ENCODE data around the gene PNPLA4.

Gene PNPLA4

GRCh38 chrX:7927259-7928167, at the start of gene PNPLA4:
Gene PNPLA4, minus strand, starts transcription at chrX:7927413. Its CDS starts 1,294 bp downstream, at chrX:7926119.
- Histone ChIP-seq H3K4me3 (peak within 1 kb of the TSS; percentile 69), H3K27ac (peak within 1 kb of the TSS; percentile 54 to 62)
- peak; percentile 76 for DNase-seq (ENCODE audit: low spot score)
- TF ChIP-seq, protein P1, sequence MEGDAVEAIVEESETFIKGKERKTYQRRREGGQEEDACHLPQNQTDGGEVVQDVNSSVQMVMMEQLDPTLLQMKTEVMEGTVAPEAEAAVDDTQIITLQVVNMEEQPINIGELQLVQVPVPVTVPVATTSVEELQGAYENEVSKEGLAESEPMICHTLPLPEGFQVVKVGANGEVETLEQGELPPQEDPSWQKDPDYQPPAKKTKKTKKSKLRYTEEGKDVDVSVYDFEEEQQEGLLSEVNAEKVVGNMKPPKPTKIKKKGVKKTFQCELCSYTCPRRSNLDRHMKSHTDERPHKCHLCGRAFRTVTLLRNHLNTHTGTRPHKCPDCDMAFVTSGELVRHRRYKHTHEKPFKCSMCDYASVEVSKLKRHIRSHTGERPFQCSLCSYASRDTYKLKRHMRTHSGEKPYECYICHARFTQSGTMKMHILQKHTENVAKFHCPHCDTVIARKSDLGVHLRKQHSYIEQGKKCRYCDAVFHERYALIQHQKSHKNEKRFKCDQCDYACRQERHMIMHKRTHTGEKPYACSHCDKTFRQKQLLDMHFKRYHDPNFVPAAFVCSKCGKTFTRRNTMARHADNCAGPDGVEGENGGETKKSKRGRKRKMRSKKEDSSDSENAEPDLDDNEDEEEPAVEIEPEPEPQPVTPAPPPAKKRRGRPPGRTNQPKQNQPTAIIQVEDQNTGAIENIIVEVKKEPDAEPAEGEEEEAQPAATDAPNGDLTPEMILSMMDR (IDR thresholded peaks at IDR 0.05): no peak

DNA sequence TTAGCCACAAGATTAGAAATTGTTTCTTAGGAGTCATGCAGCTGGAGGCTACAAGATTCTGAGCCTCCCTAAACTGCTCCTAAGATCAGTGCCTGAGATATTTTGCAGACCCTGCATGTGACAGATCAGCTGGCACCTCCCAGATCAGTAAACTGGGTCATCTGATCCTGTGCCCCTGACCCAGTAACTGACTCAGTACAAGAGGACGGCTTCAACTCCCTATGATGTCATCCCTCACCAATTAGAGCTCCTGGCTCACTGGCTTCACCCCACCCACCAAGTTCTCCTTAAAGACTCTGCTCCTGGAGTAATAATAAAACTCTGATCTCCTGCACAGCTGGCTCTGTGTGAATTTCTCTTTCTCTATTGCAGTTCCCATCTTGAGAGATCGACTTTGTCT, 45.4 kb upstream of the PNPLA4 start:
- Histone ChIP-seq H3K27ac (no peak overlapping the region), H3K4me3 (no peak overlapping the region)
- DNase-seq (ENCODE audit: low spot score): no peak
- TF ChIP-seq, protein P1 (IDR thresholded peaks at IDR 0.05): no peak

DNA sequence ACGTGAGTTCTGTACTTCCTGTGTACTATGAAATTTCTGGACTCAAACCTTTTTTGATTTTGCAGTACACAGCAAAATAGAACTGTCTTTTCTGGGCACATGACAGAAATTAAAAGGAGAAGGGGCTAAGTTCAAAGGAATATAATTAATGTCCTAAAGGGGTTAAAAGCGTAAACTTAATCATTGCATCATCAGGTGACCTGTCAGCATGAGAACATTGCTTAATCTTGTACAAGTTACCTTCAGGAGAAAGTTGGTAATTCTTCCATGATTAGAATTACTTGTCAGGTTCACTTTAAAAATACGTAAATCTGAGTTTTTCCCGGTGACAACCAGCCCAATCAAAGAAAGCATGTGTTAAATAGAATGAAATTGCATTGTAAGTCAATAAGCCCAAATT, 43.2 kb upstream of the PNPLA4 start:
- no peak for DNase-seq (ENCODE audit: low spot score)
- H3K27ac ChIP-seq: no peak overlapping the region
- no peak overlapping the region for H3K4me3 ChIP-seq
- TF ChIP-seq, protein P1 (IDR thresholded peaks at IDR 0.05): no peak

DNA sequence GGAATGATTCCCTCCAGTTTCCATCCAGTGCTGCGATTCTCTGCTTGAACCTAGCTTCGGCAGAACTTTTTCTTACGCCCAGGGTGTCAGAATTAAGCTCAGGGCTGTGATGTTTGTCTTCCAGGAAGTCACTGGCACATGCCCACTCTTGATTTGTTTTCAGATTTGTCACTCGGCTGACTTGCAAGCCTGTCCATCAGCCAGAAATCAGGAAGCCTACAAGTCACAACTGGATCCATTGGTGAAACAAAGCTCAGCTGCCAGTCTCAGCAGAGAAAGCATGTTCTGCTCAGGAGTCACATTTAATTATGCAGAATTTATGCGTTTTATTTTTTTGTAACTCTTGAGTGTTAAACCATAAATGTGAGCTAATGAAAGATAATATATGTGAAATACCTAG, 38.2 kb upstream of the PNPLA4 start:
- no peak overlapping the region for H3K27ac ChIP-seq
- TF ChIP-seq, protein P1 (IDR thresholded peaks at IDR 0.05): no peak
- DNase-seq (ENCODE audit: low spot score): no peak
- no peak overlapping the region for H3K4me3 ChIP-seq

DNA sequence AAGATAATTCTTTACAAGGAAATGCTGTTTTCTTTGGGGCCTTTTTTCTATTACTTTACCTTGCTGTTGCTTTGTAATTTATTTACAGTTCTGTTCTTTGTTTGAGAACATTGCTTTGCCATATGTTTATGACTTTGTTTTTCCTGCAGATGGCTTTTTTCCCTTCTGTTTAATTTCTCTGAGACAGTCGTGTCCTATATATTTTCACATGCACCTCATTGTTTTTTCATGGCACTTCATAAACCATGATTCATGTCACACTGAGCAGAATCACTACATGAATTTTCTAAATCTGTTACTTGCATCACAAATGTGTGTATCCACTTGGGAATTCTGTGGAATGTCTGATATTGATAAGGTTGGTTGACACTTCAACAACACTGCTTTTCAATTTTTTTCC, 33.0 kb upstream of the PNPLA4 start:
- H3K27ac ChIP-seq: no peak overlapping the region
- TF ChIP-seq, protein P1 (IDR thresholded peaks at IDR 0.05): no peak
- no peak overlapping the region for H3K4me3 ChIP-seq
- DNase-seq (ENCODE audit: low spot score): no peak

DNA sequence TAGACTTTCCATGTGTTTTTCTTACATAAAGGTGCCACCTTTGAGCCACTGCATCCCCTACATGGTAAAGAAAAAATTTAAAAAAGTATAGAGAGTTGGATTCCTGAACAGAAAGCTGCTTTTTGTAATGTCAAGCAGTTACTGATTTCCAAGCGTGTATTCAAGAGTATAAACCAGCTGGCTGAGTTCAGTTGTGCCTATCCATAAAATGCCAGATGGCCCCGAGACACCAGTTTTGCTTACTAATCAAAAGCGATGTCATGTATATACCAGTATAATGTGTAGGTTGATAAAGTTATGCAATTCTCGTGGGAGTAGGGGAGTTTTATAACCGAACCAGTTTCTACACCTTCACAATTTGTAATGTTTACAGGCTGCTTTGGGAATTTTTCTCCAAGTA, 26.2 kb upstream of the PNPLA4 start:
- no peak for DNase-seq (ENCODE audit: low spot score)
- Histone ChIP-seq H3K4me3 (no peak overlapping the region), H3K27ac (no peak overlapping the region)
- TF ChIP-seq, protein P1 (IDR thresholded peaks at IDR 0.05): no peak

DNA sequence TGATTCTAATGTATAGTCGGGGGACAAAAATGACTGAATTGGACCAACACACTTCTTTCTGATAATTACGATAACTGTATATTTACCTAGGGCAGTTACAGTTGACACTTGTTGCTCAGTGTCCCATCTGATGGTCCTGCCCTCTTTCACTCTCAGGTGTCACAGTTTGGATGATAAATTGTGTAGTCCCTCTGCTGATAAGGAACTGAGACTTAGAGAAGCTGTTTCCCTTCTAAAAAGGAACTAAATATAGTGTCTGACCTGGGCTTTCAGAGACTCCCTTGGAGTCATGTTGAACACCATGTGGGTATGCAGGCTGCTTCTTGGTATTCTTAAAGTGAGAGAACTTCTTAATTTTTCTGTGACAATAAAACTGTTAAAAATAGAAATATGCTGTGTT, 23.7 kb upstream of the PNPLA4 start:
- Histone ChIP-seq H3K4me3 (no peak overlapping the region), H3K27ac (no peak overlapping the region)
- TF ChIP-seq, protein P1 (IDR thresholded peaks at IDR 0.05): no peak
- DNase-seq (ENCODE audit: low spot score): no peak
